NK-92 treated with Interleukin-12 subunit alpha and Interleukin-12 subunit beta, amount 100 ng/mL, for 24 hours (cell line): ENCODE data around the gene RCSD1.
"Not testable (repeated sequence)": the region's sequence is repeated elsewhere in the genome, so short reads cannot be mapped to it uniquely, and the experiment has no call there.

Experiments used
- DNase-seq: peaks from one replicate; lab custom pipeline; 2025; lab: John Stamatoyannopoulos, UW

The RCSD1 gene

DNA sequence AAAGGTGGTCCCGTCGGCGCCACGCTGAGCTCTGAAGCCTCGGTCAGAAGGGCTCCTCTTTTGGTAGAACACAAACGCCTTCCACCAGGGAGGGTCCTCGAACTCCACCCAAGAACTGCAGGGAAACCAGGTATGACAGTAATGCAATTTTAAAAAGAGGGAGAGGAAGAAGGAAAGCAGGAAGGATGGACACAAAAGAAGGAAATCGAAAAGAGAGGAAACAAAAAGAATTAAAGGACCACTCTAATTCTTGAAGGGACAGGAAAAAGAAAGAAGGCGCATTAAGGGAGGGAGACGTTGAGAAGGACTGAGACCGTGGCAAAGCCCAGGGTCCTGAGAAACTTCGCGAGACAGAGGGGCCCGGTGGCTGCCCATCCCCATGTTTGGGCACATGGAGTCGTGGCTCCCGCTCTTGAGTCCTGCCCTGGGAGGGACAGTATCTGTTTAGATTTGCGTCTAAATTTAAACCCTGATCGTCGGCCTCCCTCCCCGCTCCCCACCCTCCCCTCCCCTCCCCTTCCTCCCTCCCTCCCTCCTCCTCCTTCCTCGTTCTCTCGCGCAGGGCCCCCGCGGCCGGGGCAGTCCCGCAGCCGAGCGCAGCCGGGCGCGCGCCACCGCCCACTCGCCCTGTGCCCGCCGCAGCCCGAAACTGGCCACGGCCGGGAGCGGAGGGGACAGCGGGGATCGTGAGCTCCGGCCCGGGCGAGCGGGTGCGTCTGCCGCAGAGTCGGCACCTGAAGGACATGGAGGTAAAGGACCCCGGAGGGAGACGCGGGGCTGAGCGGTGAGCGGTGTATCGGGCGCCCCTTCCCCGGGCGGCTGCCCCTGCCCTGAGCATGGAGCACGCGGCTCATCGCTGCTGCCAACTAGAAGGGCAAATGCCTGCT is at the start of gene RCSD1:
Gene RCSD1 (plus strand): TSS at position 552 of the 887 bp plus-strand sequence. CDS start 192 bp downstream, at position 744.
- peak; percentile 62 for DNase-seq

GRCh38 chr1:167582064-167582463 is 48.0 kb upstream of the RCSD1 start:
- DNase-seq, result no peak

GRCh38 chr1:167582722-167583121 is 47.3 kb upstream of the RCSD1 start:
- DNase-seq, result no peak

GRCh38 chr1:167584581-167584980 is 45.5 kb upstream of the RCSD1 start:
- DNase-seq, result no peak

GRCh38 chr1:167587342-167587741 is 42.7 kb upstream of the RCSD1 start:
- no peak for DNase-seq

GRCh38 chr1:167587872-167588271 is 42.2 kb upstream of the RCSD1 start:
- no peak for DNase-seq

DNA sequence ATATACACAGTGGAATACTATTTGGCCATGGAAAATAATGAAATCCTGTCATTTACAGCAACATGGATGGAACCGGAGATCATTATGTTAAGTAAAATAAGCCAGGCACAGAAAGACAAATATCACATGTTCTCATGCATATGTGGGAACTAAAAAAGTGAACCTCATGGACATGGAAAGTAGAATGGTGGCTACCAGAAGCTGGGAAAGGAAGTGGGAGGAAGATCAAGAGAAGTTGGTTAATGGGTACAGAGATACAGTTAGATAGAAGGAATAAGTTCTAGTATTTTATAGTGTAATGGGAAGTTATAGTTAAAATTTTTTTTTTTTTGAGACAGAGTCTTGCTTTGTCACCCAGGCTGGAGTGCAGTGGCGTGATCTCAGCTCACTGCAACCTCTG is 41.7 kb upstream of the RCSD1 start:
- DNase-seq, result no peak

DNA sequence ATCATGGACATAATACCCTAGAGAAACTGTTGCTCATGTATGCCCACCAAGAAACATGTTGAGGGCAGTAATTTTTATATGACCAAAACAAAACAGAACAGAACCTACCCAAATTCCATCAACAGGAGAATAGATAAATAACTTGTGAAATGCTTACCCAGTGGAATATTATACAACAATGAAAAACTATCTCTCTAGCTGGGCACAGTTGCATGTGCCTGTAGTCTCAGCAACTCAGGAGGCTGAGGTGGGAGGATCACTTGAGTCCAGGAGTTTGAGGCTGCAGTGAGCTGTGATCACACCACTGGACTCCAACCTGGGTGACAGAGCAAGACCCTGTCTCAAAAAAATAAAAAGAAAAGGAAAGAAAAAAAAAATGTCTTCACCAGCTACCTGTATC is 37.6 kb upstream of the RCSD1 start:
- no peak for DNase-seq

DNA sequence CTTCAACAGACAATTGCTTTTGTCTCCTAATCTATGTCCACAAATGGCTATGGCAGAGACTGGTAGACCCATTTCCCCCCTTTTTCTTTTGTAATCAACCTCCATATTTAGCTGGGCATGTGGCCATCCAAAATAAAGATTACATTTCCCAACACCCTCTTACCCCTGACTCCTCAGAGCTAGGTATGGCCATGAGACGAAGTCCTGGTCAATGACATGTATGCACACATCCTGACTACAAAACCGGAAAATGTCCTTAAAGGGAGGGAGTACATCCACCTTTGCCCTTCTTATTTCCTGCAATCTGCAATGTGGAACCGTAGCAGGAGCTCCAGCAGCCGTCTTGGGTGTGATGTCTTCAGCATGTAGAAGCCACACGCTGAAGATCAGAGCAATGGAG is 36.2 kb upstream of the RCSD1 start:
- no peak for DNase-seq

DNA sequence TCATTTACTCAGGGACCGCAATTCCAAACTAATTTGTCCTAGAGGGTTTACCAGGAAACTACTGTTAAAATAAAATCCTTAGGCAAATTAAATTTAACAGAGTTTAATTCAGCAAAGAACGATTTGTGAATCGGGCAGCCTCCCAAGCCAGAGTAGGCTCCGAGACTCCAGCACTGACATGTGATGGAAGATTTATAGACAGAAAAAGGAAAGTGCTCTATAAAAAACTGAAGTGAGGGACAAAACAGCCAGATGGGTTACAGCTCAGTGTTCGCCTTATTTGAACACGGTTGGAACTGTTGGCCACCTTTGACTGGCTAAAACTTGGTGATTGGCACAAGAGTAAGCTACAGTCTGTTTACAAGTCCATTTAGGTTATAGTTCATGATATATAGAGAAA is 35.2 kb upstream of the RCSD1 start:
- no peak for DNase-seq

DNA sequence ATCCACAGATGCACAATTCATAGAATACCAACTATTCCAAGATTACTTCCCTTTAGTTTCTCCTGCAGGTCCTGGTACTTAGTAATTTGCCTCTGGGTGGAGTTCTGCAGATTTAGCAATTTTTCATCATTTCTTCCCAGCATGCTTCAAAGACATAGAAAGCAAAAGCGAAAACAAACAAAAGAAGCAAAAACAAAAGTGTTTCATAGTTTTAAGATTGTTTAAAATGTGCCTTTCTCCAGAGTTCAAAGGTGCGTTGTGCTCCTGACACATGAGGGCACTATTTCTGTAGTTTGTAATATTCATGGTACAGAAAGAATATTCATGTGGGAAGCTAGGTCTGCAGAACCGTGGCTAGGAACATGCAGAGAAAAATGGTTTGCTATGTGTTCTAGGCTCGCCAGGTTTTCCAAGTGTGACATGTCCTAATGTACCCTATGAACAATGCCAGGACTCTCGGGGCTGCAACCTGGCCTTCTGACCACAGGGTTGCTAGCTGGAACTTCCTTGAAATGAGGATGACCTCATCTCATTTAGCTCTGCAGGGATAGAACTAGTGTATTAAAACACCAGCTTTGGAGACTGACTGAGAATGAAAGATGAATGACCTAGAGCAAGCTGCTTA is 30.0 kb upstream of the RCSD1 start:
- peak; percentile 30 for DNase-seq

DNA sequence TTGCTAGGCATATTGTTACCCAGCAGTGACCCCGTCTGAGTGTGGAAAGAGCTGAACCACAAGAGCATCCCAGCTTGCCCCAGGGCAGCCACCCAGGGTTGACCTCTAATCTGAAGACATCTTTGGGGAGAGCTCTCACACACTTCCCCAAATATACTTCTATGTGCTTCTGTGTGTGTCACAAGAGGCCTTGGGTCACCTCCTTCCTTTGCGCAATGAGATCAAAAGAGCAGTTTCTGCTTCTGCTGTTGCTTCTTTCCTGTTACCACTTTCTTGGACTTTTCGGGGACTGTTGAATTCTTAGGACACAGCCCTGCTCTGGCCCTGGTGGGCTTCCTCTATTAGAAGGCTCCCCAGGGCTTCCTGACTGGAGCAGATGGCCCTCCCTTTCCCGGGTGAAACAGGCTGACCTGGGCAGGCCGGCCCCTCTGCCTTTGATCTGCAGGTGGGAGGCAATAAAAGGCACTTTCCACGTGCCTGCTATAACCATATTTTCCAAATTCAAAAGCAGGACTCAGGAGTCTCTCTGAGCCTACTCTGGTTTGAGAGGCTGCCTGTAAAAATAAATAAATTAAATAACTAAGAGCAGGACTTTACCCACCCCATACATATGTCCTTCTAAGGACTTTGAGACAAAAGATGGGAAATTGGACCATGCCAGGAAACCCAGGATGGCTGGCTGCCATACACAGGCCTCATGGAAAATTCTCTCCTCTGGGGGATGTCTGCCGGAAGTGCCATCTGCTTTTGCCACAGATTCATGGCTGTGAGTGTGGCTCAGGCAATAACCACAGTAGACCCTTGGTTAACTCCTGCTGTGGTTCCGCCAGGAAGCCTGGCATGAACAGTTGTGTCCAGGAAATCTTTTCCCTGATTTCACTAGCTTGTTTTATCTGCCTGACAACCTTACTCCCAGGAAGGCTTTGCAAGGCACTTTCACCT is 28.3 kb upstream of the RCSD1 start:
- DNase-seq, result peak; percentile 41

DNA sequence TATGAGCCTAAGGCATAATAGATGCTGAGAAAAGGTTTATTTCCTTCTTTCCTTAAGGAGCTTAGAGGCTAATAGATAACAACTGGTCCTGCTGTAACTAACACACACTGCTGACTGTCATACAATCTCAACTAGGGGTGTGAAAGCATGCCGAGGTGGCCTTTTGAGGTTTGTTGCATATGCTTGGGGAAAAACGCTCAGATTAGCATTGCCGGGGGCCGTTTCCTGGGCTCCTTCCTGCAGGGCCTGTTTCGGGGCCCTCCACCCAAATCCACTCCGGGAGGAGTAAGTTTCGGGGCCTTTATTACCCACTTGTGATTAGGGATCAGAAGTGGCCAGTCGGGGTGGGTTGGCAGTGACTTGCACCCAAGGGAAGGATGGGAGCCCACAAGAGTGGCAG is 27.2 kb upstream of the RCSD1 start:
- DNase-seq, result no peak

- no peak for DNase-seq
Measured at GRCh38 chr1:167605576-167605975, 24.5 kb upstream of the RCSD1 start.

GRCh38 chr1:167611983-167612382 is 18.0 kb upstream of the RCSD1 start:
- DNase-seq, result no peak

DNA sequence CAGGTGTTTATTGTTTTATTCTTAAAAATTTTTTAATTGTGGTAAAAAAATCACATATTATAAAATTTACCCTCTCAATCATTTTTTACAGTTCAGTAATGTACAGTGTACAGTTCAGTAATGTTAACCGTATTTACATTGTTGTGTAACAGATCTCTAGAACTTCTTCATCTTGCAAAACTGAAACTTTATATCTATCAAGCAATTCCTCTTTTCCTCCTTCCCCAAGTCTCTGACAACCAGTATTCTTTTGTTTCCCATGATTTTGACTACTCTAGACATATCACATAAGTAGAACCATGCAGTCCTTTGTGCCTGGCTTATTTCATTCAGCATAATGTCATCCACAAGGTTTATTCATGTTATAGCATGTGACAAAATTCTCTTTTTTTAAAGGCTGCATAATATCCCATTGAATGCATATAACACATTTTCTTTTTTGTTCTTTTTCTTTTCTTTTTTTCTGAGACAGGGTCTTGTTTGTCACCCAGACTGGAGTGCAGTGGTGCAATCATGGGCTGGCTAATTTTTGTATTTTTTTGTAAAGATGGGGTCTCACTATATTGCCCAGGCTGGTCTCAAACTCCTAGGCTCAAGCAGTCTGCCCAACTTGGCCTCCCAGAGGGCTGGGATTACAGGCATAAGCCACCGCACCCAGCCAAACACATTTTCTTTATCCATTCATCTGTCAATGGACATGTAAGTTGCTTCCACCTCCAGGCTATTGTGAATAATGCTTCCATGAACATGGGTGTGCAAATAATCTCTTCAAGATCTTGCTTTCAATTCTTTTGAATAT is 17.2 kb upstream of the RCSD1 start:
- no peak for DNase-seq

DNA sequence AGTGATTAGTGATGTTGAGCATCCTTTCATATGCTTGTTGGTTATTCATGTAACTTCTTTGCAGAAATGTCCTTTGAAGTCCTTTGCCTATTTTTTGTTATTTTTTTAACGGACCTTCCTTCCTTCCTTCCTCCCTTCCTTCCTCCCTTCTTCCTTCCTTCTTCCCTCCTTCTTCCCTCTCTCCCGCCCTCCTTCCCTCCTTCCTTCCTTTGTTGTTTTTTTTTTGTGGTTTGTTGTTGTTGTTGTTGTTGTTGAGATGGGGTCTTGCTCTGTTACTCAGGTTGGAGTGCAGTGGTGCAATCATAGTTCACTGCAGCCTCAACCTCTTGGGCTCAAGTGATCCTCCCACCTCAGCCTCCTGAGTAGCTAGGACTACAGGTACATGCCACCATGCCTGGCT is 16.0 kb upstream of the RCSD1 start:
- not testable (repeated sequence) for DNase-seq

DNA sequence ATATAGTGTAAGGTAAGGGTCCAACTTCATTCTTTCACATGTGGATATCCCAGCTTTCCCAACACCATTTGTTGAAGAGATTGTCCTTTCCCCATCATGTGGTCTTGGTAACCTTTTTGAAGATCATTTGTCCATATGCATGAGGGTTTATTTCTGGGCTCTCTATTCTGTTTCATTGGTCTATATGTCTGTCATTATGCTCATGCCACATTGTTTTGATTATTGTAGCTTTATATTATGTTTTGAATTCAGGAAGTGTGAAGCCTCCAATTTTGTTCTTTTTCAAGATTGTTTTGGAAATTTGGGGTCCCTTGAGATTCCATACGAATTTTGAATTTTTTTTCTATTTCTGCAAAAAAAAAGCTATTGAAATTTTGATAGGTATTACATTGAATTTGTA is 15.2 kb upstream of the RCSD1 start:
- DNase-seq, result no peak

DNA sequence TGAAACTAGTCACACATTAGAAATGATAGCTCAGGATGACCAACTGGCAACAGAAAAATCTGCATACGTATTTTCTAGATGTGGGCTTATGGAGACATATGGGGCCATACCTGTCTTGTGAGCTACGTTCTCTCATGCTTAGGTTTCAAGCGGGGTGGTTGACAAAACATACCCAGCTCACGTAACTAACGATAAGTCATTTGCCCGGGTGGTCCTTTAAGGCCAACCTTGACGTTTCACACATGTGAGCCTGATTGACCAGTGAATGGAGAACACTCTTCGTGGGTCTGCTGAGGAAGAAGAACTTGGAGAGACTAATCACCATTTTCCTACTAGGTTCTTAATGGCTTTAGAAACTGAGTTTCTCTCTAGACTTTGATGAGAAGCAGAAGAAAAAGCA is 13.5 kb upstream of the RCSD1 start:
- DNase-seq, result no peak

DNA sequence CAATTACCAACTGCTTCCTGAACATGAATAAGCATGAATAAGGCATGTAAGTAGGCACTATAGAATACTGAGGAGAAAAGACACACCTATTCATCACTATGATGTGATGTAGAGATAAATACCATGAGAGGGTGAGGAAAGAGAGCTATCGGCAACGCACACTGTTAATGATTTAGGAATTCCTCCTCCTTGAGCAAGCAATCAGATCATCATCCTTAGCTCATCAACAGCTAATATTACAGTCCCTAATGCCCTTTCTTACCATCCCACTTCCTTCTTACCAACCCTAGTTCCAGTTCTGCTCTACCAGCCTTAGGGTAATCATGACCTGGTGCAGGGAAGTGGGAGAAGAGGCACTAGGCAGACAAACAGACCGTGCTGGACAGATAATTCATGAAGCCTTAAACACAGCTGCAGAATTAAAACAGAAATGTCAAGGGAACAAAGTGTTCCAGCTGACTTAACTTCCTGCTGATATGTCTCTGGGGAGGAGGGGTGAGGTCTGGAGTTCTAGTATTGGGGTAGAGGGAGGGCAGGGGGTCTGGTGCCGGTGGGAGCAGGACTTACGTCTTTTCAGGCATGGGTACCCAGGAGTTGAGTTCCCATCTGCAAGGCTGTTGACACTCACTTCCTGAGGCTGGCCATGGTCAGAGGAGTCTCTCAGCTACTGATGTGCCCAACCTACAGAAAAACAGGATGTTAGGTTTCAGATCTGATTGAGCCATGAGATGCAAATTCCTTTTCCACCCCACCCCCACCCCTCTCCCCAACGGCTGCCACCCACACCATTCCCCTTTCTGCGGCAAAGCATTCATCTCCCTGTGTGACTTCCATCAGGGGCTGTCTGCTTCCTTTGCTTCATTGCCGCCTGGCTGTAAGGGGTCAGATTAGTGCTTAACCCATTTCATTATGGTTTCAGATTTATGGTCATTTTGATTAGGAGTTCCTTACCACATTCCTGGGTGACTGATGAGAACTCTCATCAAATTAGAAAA is 12.6 kb upstream of the RCSD1 start:
- no peak for DNase-seq
